ENCODE measurements around the gene VGLL4. TPM values are rescaled to one million over a fixed set of nuclear protein-coding genes. Genes with fewer than 3 reads are reported as not detected.
A peak's percentile ranks its signal among the peaks of the same experiment; 100 is the strongest.

VGLL4 gene
- total RNA-seq, 2 experiments from 2014 or later: 54.4 to 60.2 TPM

DNA sequence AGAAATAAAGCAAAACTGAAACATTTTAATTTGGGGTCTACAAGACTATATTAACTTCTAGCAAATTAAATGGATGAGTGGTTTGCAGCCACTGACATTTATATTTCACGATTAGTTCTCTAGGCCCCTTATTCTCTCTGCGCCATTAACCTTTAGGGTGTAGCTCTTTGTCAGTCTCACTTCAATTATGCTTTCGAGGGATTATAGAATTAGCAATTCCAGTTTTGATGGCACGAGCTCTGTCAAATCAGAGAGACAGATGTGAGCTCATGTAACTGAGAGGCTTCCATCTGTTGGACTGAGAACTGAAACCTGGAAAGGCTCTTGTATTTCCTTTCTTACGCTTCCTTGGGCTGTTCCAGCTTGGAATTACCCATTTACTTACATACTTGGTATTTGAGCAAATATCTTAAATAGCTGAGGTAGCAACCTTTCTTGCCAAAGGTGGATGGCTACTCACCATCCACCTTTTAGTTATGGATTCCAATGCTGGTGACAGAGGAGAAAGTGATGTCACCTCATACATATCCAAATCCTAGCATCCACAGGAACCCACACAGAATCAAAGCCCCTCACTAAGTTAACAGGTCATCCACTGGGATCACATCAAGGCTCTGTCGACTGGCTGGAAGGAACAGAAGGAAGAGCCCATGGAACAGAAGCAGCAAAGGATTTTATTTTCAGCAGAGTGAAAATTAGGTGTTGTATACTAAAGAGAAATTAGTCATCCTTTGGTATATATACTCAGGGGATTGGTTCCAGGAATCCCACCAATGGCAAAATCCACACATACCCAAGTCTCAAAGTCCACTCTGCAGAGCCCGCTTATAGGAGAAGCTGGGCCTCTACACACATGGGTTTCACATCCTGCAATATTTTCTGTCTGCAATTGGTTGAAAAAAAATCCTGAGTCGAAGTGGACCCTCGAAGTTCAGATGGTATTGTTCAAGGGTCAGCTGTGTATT lies 20.8 kb downstream of the VGLL4 start:
- H3K36me3 Mint-ChIP-seq (ENCODE audit: low read depth): peaks cover 39% of the 10 kb centered on the region

GRCh38 chr3:11621077-11621476 lies 22.6 kb downstream of the VGLL4 start:
- peaks cover 27% of the 10 kb centered on the region for H3K36me3 Mint-ChIP-seq (ENCODE audit: low read depth)
- CTCF ChIA-PET: no interaction called here
- ATAC-seq (no peak), DNase-seq (no peak)
- no peak overlapping the region for H3K27ac Mint-ChIP-seq
- POLR2A ChIA-PET: no interaction called here
- TF ChIP-seq CTCF (IDR thresholded peaks at IDR 0.05): no peak
- H3K4me1 Mint-ChIP-seq (ENCODE audit: low read depth): peaks cover 88% of the 10 kb centered on the region
- intact Hi-C loops (cut with micrococcal nuclease): no loop called here
- peaks cover 1% of the 10 kb centered on the region for H3K9me3 Mint-ChIP-seq
- H3K27me3 Mint-ChIP-seq: no peaks in the 10 kb centered on the region
- no peak overlapping the region for H3K4me3 Mint-ChIP-seq

More for the DNA sequence above, 20.8 kb downstream of the VGLL4 start:
- ChIA-PET POLR2A (interaction anchor here (1.1 kb wide), 1 partner anchor 8 kb away, joined by 3 read pairs; no protein-coding TSS in a partner anchor), CTCF (interaction anchor here (0.7 to 1.4 kb wide), 2 partner anchors 10 to 17 kb away, joined by 3 read pairs; no protein-coding TSS in a partner anchor)
- H3K9me3 Mint-ChIP-seq: peaks cover 1% of the 10 kb centered on the region
- intact Hi-C loops (cut with micrococcal nuclease): no loop called here
- H3K4me3 Mint-ChIP-seq: no peak overlapping the region
- ATAC-seq (no peak), DNase-seq (no peak)
- H3K27ac Mint-ChIP-seq: peak overlapping the region; percentile 84
- no peaks in the 10 kb centered on the region for H3K27me3 Mint-ChIP-seq
- peaks cover 86% of the 10 kb centered on the region for H3K4me1 Mint-ChIP-seq (ENCODE audit: low read depth)
- no peak for TF ChIP-seq CTCF (IDR thresholded peaks at IDR 0.05)

- intact Hi-C loops (cut with micrococcal nuclease): no loop called here
- ChIA-PET POLR2A (no interaction called here), CTCF (interaction anchor here (1.1 kb wide), 1 partner anchor 184 kb away, joined by 4 read pairs; no protein-coding TSS in a partner anchor)
- Mint-ChIP-seq H3K27ac (peak overlapping the region; percentile 48), H3K27me3 (no peaks in the 10 kb centered on the region), H3K36me3 (ENCODE audit: low read depth) (peaks cover 26% of the 10 kb centered on the region), H3K4me1 (ENCODE audit: low read depth) (peaks cover 85% of the 10 kb centered on the region), H3K9me3 (peaks cover 1% of the 10 kb centered on the region), H3K4me3 (no peak overlapping the region)
- TF ChIP-seq CTCF (IDR thresholded peaks at IDR 0.05): no peak
- no peak for DNase-seq
- no peak for ATAC-seq
These were observed 23.6 kb downstream of the VGLL4 start for GRCh38 chr3:11619946-11620652.

- H3K4me1 Mint-ChIP-seq (ENCODE audit: low read depth): peaks cover 83% of the 10 kb centered on the region
- H3K4me3 Mint-ChIP-seq: no peak overlapping the region
- peaks cover 26% of the 10 kb centered on the region for H3K36me3 Mint-ChIP-seq (ENCODE audit: low read depth)
- no peaks in the 10 kb centered on the region for H3K27me3 Mint-ChIP-seq
- ChIA-PET CTCF (interaction anchor here (1.1 kb wide), 1 partner anchor 184 kb away, joined by 4 read pairs; no protein-coding TSS in a partner anchor), POLR2A (no interaction called here)
- DNase-seq (no peak), ATAC-seq (no peak)
- no peak for TF ChIP-seq CTCF (IDR thresholded peaks at IDR 0.05)
- intact Hi-C loops (cut with micrococcal nuclease): no loop called here
- H3K27ac Mint-ChIP-seq: no peak overlapping the region
- H3K9me3 Mint-ChIP-seq: peaks cover 1% of the 10 kb centered on the region
These were observed 24.3 kb downstream of the VGLL4 start for GRCh38 chr3:11619461-11619860.

All from activated CD8-positive, alpha-beta T cell treated with anti-CD3 and anti-CD28 coated beads for 36 hours (primary cell).